ENCODE measurements around the gene NOTCH2NLA.
"Not testable (repeated sequence)": the region's sequence is repeated elsewhere in the genome, so short reads cannot be mapped to it uniquely, and the experiment has no call there.

Gene NOTCH2NLA

GRCh38 chr1:146144465-146144864 lies 84.4 kb downstream of the NOTCH2NLA start, which contains the start of gene NBPF10:
Gene NBPF10, minus strand, starts transcription at chr1:146144804. Its CDS starts 35 bp downstream, at chr1:146144769.
- not testable (repeated sequence) for DNase-seq

Data from NCI-H1048 (cell line).